Left lung (tissue), 10 donors: ENCODE results near the gene PHF20. TPM values are rescaled to one million over a fixed set of nuclear protein-coding genes. Genes with fewer than 3 reads are reported as not detected.
"Not testable (repeated sequence)": the region's sequence is repeated elsewhere in the genome, so short reads cannot be mapped to it uniquely, and the experiment has no call there.

Experiments
- ATAC-seq: fragments of 200-7000 bp; cut with Tn5 transposase; one replicate; pipeline ENCODE4 v1.9.1; 2020; ENCODE audit warnings: moderate library complexity
- DNase-seq, 4 donors: peaks; one replicate each; pipeline ENCODE4 v3.0.0-alpha.2; 2013 to 2020
- H3K27ac ChIP-seq, 2 donors: fragments of 200-600 bp; sonication (generic) in 1 of 2; one replicate each; pipeline versions ENCODE4 v1.5.0 to v1.8.0; 2020 to 2021
- H3K27me3 ChIP-seq, 2 donors: fragments of 200-600 bp; sonication (generic) in 1 of 2; one replicate each; pipeline versions ENCODE4 v1.5.0 to v1.8.0; 2020 to 2021
- H3K36me3 ChIP-seq, 2 donors: fragments of 200-600 bp; sonication (generic) in 1 of 2; one replicate each; pipeline versions ENCODE4 v1.5.0 to v1.8.0; 2020 to 2021
- H3K4me1 ChIP-seq, 2 donors: fragments of 200-600 bp; one replicate each; pipeline ENCODE4 v1.8.0; 2021
- H3K4me3 ChIP-seq, 2 donors: fragments of 200-600 bp; sonication (generic) in 1 of 2; one replicate each; pipeline versions ENCODE4 v1.5.0 to v1.8.0; 2020 to 2021; ENCODE audit warnings: mild to moderate bottlenecking in 1 of 2
- H3K9me3 ChIP-seq, 2 donors: fragments of 200-600 bp; sonication (generic) in 1 of 2; one replicate each; pipeline versions ENCODE4 v1.5.0 to v1.8.0; 2020 to 2021
- CTCF ChIP-seq, 2 donors: fragments of 200-600 bp; sonication (generic) in 1 of 2; IDR thresholded peaks; one replicate each; pipeline versions ENCODE4 v1.5.0 to v1.8.0; 2021; ENCODE audit warnings: antibody characterized with exemption in 2 of 2
- intact Hi-C, 2 donors: fragments of 100-400 bp; cut with DNase I; formaldehyde crosslinking; loops; one replicate each; pipeline versions ENCODE4 v1.11.2 to v1.14.2; 2022
- polyA plus RNA-seq, 6 donors: library from polyadenylated mRNA; unstranded; fragments of 120-200 nt; gene quantifications; one replicate each; pipeline ENCODE4 v1.2.1, GENCODE V29; 2013; ENCODE audit not compliant: insufficient read length in 6 of 6
- total RNA-seq, 2 donors: library from RNA; stranded (reverse); fragmentation: NEBNext Ultra II Directional; extraction: Animal tissue kit (Norgen Biotek cat#: 25700); gene quantifications; one replicate each; pipeline ENCODE4 v1.2.1, GENCODE V29; 2021
- donor health status: DM: no; HTN: yes; CAD: no.
- donor health status: DM: no; HTN: no; CAD: no.

The PHF20 gene
- total and polyA plus RNA-seq, 8 donors, result 31.1 to 43.4 (median 39.6) TPM

- ATAC-seq (peak; percentile 91), DNase-seq (peak; percentile 98 to 100 (median 100))
- no peaks in the 10 kb centered on the region for H3K9me3 ChIP-seq
- H3K4me1 ChIP-seq, result peaks cover 31 to 55% of the 10 kb centered on the region in 2 donors
- peak in 1 of 2 donors; percentile 50 for TF ChIP-seq CTCF (IDR thresholded peaks at IDR 0.05)
- intact Hi-C loops, result no loop called here
- H3K27ac ChIP-seq, result peak within 1 kb of the TSS; percentile 99 to 100
- H3K36me3 ChIP-seq, result peaks cover 4 to 36% of the 10 kb centered on the region in 2 donors
- no peaks in the 10 kb centered on the region for H3K27me3 ChIP-seq
- peak within 1 kb of the TSS; percentile 77 to 91 for H3K4me3 ChIP-seq
Observed at GRCh38 chr20:35741892-35742740, 29.7 kb upstream of the PHF20 start, which contains the start of gene RBM39. Gene RBM39 (minus strand): TSS chr20:35742260. CDS start chr20:35740874, 1,386 bp downstream.

GRCh38 chr20:35742741-35743523, 28.9 kb upstream of the PHF20 start:
- peak in 1 of 4 donors; percentile 25 for DNase-seq
- intact Hi-C loops, result no loop called here

GRCh38 chr20:35743693-35744491, 27.9 kb upstream of the PHF20 start:
- DNase-seq (no peak), ATAC-seq (no peak)
- H3K36me3 ChIP-seq, result peaks cover 4 to 18% of the 10 kb centered on the region in 2 donors
- H3K27ac ChIP-seq, result peak overlapping the region; percentile 98 to 99
- no peaks in the 10 kb centered on the region for H3K27me3 ChIP-seq
- intact Hi-C loops, result no loop called here
- peak overlapping the region in 1 of 2 donors; percentile 91 for H3K4me3 ChIP-seq
- no peaks in the 10 kb centered on the region for H3K9me3 ChIP-seq
- peaks cover 26 to 38% of the 10 kb centered on the region in 2 donors for H3K4me1 ChIP-seq
- no peak for TF ChIP-seq CTCF (IDR thresholded peaks at IDR 0.05)

More at GRCh38 chr20:35742741-35743523, 28.9 kb upstream of the PHF20 start:
- peak overlapping the region; percentile 98 to 99 for H3K27ac ChIP-seq
- no peaks in the 10 kb centered on the region for H3K27me3 ChIP-seq
- peaks cover 31 to 47% of the 10 kb centered on the region in 2 donors for H3K4me1 ChIP-seq
- TF ChIP-seq CTCF (IDR thresholded peaks at IDR 0.05), result no peak
- H3K4me3 ChIP-seq, result peak overlapping the region; percentile 42 to 91
- no peaks in the 10 kb centered on the region for H3K9me3 ChIP-seq
- peak; percentile 24 for ATAC-seq
- peaks cover 4 to 27% of the 10 kb centered on the region in 2 donors for H3K36me3 ChIP-seq

- intact Hi-C loops, DNase-seq, H3K27me3 ChIP-seq, H3K9me3 ChIP-seq, ATAC-seq: not testable (repeated sequence)
- Histone ChIP-seq H3K36me3 (peaks cover 4 to 12% of the 10 kb centered on the region in 2 donors), H3K27ac (peak overlapping the region; percentile 98 to 99), H3K4me1 (peaks cover 20 to 32% of the 10 kb centered on the region in 2 donors), H3K4me3 (peak overlapping the region in 1 of 2 donors; percentile 91)
Observed at GRCh38 chr20:35744492-35744841, 27.3 kb upstream of the PHF20 start.

GRCh38 chr20:35750611-35751010, 21.2 kb upstream of the PHF20 start:
- no peaks in the 10 kb centered on the region for H3K4me1 ChIP-seq

More at GRCh38 chr20:35750611-35751010, 21.2 kb upstream of the PHF20 start:
- Histone ChIP-seq H3K27me3 (no peaks in the 10 kb centered on the region), H3K27ac (no peak overlapping the region), H3K9me3 (no peaks in the 10 kb centered on the region), H3K36me3 (no peaks in the 10 kb centered on the region), H3K4me3 (no peak overlapping the region)
- ATAC-seq (no peak), DNase-seq (no peak)
- TF ChIP-seq CTCF (IDR thresholded peaks at IDR 0.05), result no peak
- intact Hi-C loops, result no loop called here
